Smooth muscle cell (in vitro differentiated cells): ENCODE data around the gene PEX26. TPM values are rescaled to one million over a fixed set of nuclear protein-coding genes. Genes with fewer than 3 reads are reported as not detected.

Experiments used
- DNase-seq: peaks from one replicate; lab custom pipeline; 2025; ENCODE audit not compliant: unreplicated experiment; lab: John Stamatoyannopoulos, UW
- H2AFZ ChIP-seq: fragments of 200-600 bp; sonication (generic); 2 replicates; pipeline ENCODE4 v1.6.0; 2016; ENCODE audit warnings: antibody characterized with exemption, low read depth, mild to moderate bottlenecking
- H3F3A ChIP-seq: fragments of 200-600 bp; sonication (generic); 2 replicates; pipeline ENCODE4 v1.6.0; 2017; ENCODE audit warnings: antibody characterized with exemption, low read depth
- H3K27ac ChIP-seq: fragments of 200-600 bp; sonication (generic); 2 replicates; pipeline ENCODE4 v1.5.1; 2016; ENCODE audit warnings: low read depth, mild to moderate bottlenecking
- H3K27me3 ChIP-seq: fragments of 200-600 bp; sonication (generic); 2 replicates; pipeline ENCODE4 v1.6.1; 2016; ENCODE audit warnings: low read depth, mild to moderate bottlenecking
- H3K36me3 ChIP-seq: fragments of 200-600 bp; sonication (generic); 2 replicates; pipeline ENCODE4 v1.5.1; 2016; ENCODE audit warnings: low read depth
- H3K4me1 ChIP-seq: fragments of 200-600 bp; sonication (generic); 2 replicates; pipeline ENCODE4 v1.5.1; 2016; ENCODE audit warnings: low read depth
- H3K4me2 ChIP-seq: fragments of 200-600 bp; sonication (generic); 2 replicates; pipeline ENCODE4 v1.6.0; 2016; ENCODE audit warnings: mild to moderate bottlenecking
- H3K4me3 ChIP-seq: fragments of 200-600 bp; sonication (generic); 2 replicates; pipeline ENCODE4 v1.5.1; 2016; ENCODE audit warnings: mild to moderate bottlenecking
- H3K79me2 ChIP-seq: fragments of 200-600 bp; sonication (generic); 2 replicates; pipeline ENCODE4 v1.6.0; 2016; ENCODE audit warnings: low read depth, mild to moderate bottlenecking
- H3K9ac ChIP-seq: fragments of 200-600 bp; sonication (generic); 2 replicates; pipeline ENCODE4 v1.6.0; 2016; ENCODE audit warnings: low read depth
- H3K9me3 ChIP-seq: fragments of 200-600 bp; sonication (generic); replicated peaks from 2 replicates; pipeline ENCODE4 v1.5.1; 2016; ENCODE audit warnings: low read depth
- H4K20me1 ChIP-seq: fragments of 200-600 bp; sonication (generic); 2 replicates; pipeline ENCODE4 v1.6.0; 2016; ENCODE audit warnings: low read depth
- CTCF ChIP-seq: fragments of 200-600 bp; sonication (generic); IDR thresholded peaks from 2 replicates; pipeline ENCODE4 v1.5.1; 2017; ENCODE audit warnings: borderline replicate concordance, mild to moderate bottlenecking, antibody characterized with exemption; ENCODE audit not compliant: insufficient read depth, poor library complexity, severe bottlenecking
- WGBS: methylation state at CpG from one replicate; pipeline ENCODE4 v1.1.7; 2016; ENCODE audit warnings: low lambda C conversion rate; 5-methylcytosine and 5-hydroxymethylcytosine counted together
- polyA plus RNA-seq: library from polyadenylated mRNA; unstranded; fragments of >200 nt; fragmentation: Nextera tagmentation; extraction: Ambion mirVana; gene quantifications from 2 replicates; pipeline ENCODE4 v1.2.1, GENCODE V29; 2016
- total RNA-seq: library from RNA; depleted of rRNA; stranded (reverse); fragments of >200 nt; gene quantifications from 2 replicates; pipeline ENCODE4 v1.2.3, GENCODE V29; 2014

PEX26 gene
- total and polyA plus RNA-seq, 2 experiments from 2014 or later: 4.3 to 15.3 TPM

DNA sequence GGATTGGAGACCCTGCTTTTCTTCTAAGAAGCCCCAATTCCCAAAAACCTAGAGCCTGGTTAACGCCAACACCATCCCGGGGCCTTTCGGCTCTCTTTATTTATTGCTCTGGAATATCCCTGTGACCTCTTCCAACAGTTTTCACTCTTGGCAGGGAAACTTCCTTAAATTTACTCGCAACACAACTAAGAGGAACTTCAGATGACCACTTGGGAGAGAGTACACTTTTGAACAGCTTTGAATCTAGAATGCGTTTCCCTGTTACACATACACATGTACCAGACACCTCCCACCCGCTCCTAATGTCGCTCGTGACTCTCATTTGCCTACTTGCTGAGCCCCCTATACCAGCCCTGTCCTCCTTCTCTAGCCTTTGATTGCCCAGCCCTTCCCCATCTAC lies 52.2 kb downstream of the PEX26 start:
- TF ChIP-seq CTCF: no peak
- no peak for DNase-seq
- 95% methylated on average over 8 of the region's 8 CpGs for WGBS
- Histone ChIP-seq H3K27ac (no peak overlapping the region), H2AFZ (no peak overlapping the region), H3K9me3 (no peaks in the 10 kb centered on the region), H3F3A (no peaks in the 10 kb centered on the region), H3K27me3 (no peaks in the 10 kb centered on the region), H3K4me1 (no peaks in the 10 kb centered on the region), H3K4me2 (no peak overlapping the region), H3K79me2 (no peaks in the 10 kb centered on the region), H4K20me1 (no peaks in the 10 kb centered on the region), H3K36me3 (no peaks in the 10 kb centered on the region), H3K4me3 (no peak overlapping the region), H3K9ac (no peak overlapping the region)

DNA sequence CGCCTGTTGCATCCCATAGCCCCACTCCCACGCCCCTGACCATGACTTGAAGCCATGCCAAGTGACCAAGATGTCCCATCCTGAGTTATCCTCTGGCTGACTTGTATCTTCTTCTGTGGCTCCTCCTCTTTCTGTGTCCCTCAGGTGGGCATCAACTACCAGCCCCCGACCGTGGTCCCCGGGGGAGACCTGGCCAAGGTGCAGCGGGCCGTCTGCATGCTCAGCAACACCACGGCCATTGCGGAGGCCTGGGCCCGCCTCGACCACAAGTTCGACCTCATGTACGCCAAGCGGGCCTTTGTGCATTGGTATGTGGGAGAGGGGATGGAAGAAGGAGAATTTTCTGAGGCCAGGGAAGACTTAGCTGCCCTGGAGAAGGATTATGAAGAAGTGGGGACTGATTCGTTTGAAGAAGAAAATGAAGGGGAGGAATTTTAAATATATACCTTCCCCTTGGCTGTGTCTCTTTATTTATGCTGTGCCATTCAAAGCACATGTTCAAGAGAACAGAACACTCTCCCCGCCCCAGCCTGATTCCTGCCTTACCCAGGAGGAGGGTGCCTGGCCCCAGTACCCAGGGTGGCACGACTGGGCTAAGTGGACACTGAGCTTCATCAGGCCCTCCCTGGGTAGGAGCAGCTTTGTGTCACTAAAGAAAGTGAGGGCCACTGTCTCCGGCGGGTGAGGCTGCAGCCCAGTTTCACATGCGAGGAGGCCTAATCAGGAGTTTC lies 53.1 kb downstream of the PEX26 start:
- no peaks in the 10 kb centered on the region for H3K79me2 ChIP-seq
- 94% methylated on average over 20 of the region's 20 CpGs for WGBS
- H3K27me3 ChIP-seq: no peaks in the 10 kb centered on the region
- no peaks in the 10 kb centered on the region for H3F3A ChIP-seq
- no peak overlapping the region for H3K27ac ChIP-seq
- DNase-seq: no peak
- no peaks in the 10 kb centered on the region for H3K36me3 ChIP-seq
- H2AFZ ChIP-seq: no peak overlapping the region
- H3K4me3 ChIP-seq: no peak overlapping the region
- no peaks in the 10 kb centered on the region for H3K4me1 ChIP-seq
- H3K4me2 ChIP-seq: no peak overlapping the region
- H3K9me3 ChIP-seq: no peaks in the 10 kb centered on the region
- no peak overlapping the region for H3K9ac ChIP-seq
- H4K20me1 ChIP-seq: no peaks in the 10 kb centered on the region
- TF ChIP-seq CTCF: no peak

- WGBS: 96% methylated on average over 2 of the region's 2 CpGs
- no peaks in the 10 kb centered on the region for H3K27me3 ChIP-seq
- H3F3A ChIP-seq: no peaks in the 10 kb centered on the region
- H3K4me3 ChIP-seq: no peak overlapping the region
- no peak overlapping the region for H3K27ac ChIP-seq
- H3K36me3 ChIP-seq: no peaks in the 10 kb centered on the region
- no peak for DNase-seq
- no peaks in the 10 kb centered on the region for H3K79me2 ChIP-seq
- TF ChIP-seq CTCF: no peak
- H4K20me1 ChIP-seq: no peaks in the 10 kb centered on the region
- no peaks in the 10 kb centered on the region for H3K9me3 ChIP-seq
- no peaks in the 10 kb centered on the region for H3K4me1 ChIP-seq
- H3K4me2 ChIP-seq: no peak overlapping the region
- no peak overlapping the region for H3K9ac ChIP-seq
- H2AFZ ChIP-seq: no peak overlapping the region
Measured at GRCh38 chr22:18133452-18133851, 55.7 kb downstream of the PEX26 start.
